Measurements from ENCODE around the gene ABCC1.
A peak's percentile ranks its signal among the peaks of the same experiment; 100 is the strongest.
"Not testable (repeated sequence)": the region's sequence is repeated elsewhere in the genome, so short reads cannot be mapped to it uniquely, and the experiment has no call there.

The ABCC1 gene

GRCh38 chr16:15949210-15950160 lies at the start of gene ABCC1:
ABCC1 (plus strand) TSS chr16:15949616; CDS start chr16:15949752, 136 bp downstream.
- DNase-seq = peak; percentile 21

- no peak for DNase-seq
Observed at GRCh38 chr16:15900357-15900756, 49.1 kb upstream of the ABCC1 start.

- no peak for DNase-seq
Observed at GRCh38 chr16:15900901-15901500, 48.4 kb upstream of the ABCC1 start.

- DNase-seq = no peak
Observed at GRCh38 chr16:15903960-15904359, 45.5 kb upstream of the ABCC1 start.

DNA sequence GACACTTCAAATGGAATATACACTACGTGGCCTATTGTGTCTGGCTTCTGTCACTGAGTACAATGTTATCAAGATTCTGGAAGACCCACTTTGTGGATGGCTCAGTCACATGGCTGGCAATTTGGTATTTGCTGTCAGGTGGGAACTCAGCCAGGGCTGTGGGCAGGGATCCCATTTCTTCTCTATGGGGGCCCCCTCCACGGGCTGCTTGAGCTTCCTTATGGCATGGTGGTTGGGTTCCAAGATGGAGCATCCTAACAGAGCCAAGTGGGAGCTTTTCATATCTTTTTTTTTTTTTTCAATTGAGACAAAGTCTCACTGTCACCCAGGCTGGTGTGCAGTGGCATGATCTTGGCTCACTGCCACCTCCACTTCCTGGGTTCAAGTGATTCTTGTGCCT lies 43.0 kb upstream of the ABCC1 start:
- DNase-seq = no peak

DNA sequence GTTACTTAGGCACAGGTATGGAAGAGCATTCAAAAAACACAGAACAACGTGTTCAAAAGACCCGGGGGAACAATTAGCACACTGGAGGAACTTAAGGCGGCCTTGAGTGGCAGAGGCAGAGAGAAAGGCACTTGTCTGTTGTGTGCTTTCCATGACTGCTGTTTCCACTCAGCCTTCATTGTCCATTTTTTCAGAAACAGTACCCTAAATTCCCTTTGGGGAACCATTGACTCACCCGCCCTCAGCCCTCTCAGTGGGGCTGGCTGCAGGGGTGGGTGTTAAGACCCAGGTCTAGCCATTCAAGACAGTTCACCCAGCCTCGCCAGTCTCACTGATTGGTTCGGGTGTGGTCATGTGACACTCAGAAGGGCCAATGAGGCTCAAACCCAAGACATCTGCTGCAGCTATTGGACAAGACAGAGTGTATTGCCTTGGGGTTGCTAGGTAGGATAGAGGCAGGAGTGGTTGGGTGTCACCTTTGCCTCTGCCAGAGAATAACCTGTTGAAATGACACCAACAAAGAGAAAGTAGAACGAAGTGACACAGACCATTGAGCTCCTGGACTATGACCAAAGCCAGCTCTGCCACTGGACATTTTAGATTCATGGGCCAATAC lies 41.4 kb upstream of the ABCC1 start:
- no peak for DNase-seq

DNA sequence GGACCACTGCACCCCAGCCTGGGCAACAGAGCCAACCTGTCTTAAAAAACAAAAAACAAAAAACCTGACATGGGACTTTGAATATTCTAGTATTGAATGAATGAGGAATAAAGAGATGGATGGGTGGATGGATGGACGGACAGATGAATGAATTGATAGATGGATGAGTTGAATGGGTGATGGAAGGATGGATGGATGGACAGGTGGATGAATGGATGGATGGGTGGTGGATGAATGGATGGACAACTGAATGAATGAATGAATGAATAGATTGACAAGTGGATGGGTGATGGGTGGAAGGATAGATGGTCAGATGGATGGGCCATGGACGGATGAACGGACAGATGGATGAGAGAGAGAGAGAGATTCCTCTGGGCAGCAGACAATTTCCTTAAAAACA lies 38.2 kb upstream of the ABCC1 start:
- DNase-seq = no peak

- DNase-seq = no peak
Observed at GRCh38 chr16:15913046-15913698, 36.2 kb upstream of the ABCC1 start.

GRCh38 chr16:15915555-15916081 lies 33.8 kb upstream of the ABCC1 start:
- no peak for DNase-seq

DNA sequence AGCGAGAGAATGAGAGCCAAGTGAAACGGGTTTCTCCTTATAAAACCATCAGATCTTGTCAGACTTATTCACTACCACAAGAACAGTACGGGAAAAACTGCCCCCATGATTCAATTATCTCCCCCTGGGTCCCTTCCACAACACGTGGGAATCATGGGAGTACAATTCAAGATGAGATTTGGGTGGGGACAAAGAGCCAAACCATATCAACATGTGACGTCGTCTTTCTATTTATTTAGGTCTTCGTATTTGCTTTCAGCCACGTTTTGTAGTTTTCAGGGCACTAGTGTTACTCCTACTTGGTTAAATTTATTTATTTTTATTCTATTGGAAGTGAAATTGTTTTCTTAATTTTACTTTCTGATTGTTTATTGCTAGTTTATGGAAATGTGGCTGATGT lies 33.1 kb upstream of the ABCC1 start:
- no peak for DNase-seq

GRCh38 chr16:15918314-15918713 lies 31.1 kb upstream of the ABCC1 start:
- DNase-seq = not testable (repeated sequence)

GRCh38 chr16:15919331-15919730 lies 30.1 kb upstream of the ABCC1 start:
- no peak for DNase-seq

GRCh38 chr16:15924996-15925395 lies 24.4 kb upstream of the ABCC1 start:
- no peak for DNase-seq

DNA sequence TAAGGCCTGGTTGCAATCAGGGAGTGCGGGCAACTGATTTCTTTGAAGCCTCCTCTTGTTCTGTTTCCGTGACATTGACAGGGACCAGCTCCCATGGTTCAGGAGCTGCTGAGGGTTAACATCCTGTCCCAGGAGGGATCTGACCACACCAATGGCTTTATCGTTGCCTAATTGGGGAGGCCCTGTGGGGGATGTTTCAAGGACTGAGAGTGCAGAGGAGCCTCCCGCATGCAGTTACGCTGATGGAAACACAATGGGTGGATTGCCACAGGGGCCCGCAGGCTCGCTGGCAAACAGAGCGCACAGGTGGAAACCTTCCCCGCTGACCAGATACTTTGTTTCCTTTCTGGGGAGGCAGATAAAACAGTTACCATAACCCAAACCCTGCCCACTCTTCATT lies 23.8 kb upstream of the ABCC1 start:
- no peak for DNase-seq

GRCh38 chr16:15928261-15929104 lies 20.9 kb upstream of the ABCC1 start:
- DNase-seq = no peak

DNA sequence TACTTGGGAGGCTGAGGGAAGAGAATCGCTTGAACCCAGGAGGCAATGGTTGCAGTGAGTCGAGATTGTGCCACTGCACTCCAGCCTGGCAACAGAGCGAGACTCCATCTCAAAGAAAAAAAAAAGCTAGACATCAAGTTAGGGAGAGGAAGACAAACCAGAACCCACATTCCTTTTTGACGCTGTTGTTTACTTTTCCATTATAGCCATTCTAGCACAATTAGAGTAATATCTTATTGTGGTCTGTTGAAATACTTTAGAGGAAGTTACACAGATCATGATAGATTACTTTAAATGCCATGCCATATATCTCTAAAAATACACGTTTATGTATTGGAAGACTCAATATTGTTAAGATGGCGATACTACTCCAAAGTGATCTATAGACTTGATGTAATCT lies 16.5 kb upstream of the ABCC1 start:
- no peak for DNase-seq

GRCh38 chr16:15933781-15934180 lies 15.6 kb upstream of the ABCC1 start:
- no peak for DNase-seq

DNA sequence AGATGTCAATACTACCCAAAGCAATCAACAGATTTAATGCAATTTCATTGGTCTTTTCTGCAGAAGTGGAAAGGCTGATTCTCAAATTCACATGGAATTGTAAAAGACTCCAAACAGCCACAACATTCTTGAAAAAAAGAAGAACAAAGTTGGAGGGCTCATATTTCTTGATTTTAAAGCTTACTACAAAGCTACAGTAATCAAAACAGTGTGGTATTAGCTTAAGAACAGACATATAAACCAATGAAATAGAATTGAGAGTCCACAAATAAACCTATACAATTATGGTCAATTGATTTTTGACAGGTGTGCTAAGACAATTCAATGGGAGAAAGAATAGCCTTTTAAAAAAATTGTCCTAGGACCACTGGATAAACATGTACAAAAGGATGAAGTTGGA lies 14.4 kb upstream of the ABCC1 start:
- no peak for DNase-seq

DNA sequence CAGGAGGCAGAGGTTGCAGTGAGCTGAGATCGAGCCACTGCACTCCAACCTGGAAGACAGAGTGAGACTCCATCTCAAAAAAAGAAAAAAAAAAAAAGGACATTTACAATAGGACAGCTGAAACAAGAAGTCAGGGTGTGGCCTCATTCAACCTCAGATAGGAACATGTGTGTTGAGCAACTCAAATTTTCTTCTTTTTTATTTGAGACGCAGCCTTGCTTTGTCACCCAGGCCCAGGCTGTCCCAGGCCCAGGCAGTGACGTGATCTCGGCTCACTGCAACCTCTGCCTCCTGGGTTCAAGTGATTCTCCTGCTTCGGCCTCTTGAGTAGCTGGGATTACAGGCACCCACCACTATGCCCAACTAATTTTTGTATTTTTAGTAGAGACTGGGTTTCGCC lies 12.6 kb upstream of the ABCC1 start:
- DNase-seq = not testable (repeated sequence)

GRCh38 chr16:15942931-15943690 lies 6.3 kb upstream of the ABCC1 start:
- DNase-seq = no peak

All from NCI-H2171 (cell line).